ENCODE measurements around the gene NSD1. TPM values are rescaled to one million over a fixed set of nuclear protein-coding genes. Genes with fewer than 3 reads are reported as not detected.
"Not testable (repeated sequence)": the region's sequence is repeated elsewhere in the genome, so short reads cannot be mapped to it uniquely, and the experiment has no call there.

NSD1 gene
- total RNA-seq, 3 donors from 2014 or later = 37.7 to 52.2 (median 38.6) TPM

- intact Hi-C loops (cut with DNase I; ENCODE audit: low total_unique reads) = no loop called here
- TF ChIP-seq POLR2AphosphoS5 (IDR thresholded peaks at IDR 0.05) (no peak), POLR2A (IDR thresholded peaks at IDR 0.05) (no peak), CTCF (IDR thresholded peaks at IDR 0.05) (no peak)
- Histone ChIP-seq H3K27me3 (no peaks in the 10 kb centered on the region), H3K36me3 (no peaks in the 10 kb centered on the region), H3K4me3 (no peak overlapping the region), H3K9me3 (no peaks in the 10 kb centered on the region), H3K27ac (no peak overlapping the region), H3K4me1 (peaks cover 0 to 5% of the 10 kb centered on the region in 2 donors)
- no peak for DNase-seq (ENCODE audit: low spot score in 2 of 2)
Measured at GRCh38 chr5:177142778-177143177, 9.2 kb downstream of the NSD1 start.

DNA sequence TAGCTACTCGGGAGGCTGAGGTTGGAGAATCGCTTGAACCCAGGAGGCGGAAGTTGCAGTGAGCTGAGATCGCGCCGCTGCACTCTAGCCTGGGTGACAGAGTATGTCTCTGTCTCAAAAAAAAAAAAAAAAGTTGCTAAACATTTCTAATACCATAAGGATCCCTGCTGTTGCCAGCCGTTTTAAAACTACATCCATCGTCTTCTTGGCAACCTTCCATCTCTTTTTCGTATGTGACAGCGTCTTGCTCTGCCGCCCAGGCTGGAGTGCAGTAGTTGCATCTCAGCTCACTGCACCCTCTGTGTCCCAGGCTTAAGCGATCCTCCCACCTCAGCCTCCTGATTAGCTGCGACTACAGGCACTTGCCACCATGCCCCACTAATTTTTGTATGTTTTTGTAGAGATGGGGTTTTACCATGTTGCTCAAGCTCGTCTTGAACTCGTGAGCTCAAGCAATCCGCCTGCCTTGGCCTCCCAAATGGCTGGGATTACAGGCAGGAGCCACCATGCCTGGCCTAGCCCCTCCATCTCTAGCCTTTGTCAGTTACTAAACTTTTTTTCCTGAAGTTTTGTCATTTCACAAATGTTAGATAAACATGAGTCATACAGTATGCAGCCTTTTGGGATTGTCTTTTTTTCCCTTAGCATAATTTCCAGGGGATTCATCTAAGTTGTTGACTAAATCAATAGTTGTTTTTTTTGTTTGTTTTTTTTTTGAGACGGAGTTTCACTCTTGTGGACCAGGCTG, 13.5 kb downstream of the NSD1 start:
- Histone ChIP-seq H3K27me3 (no peaks in the 10 kb centered on the region), H3K36me3 (no peaks in the 10 kb centered on the region), H3K27ac (no peak overlapping the region), H3K9me3 (no peaks in the 10 kb centered on the region), H3K4me1 (no peaks in the 10 kb centered on the region), H3K4me3 (no peak overlapping the region)
- no peak for TF ChIP-seq POLR2AphosphoS5 (IDR thresholded peaks at IDR 0.05)
- TF ChIP-seq POLR2A (IDR thresholded peaks at IDR 0.05) = no peak
- TF ChIP-seq CTCF (IDR thresholded peaks at IDR 0.05) = no peak
- no peak for DNase-seq (ENCODE audit: low spot score in 2 of 2)
- intact Hi-C loops (cut with DNase I; ENCODE audit: low total_unique reads) = no loop called here

DNA sequence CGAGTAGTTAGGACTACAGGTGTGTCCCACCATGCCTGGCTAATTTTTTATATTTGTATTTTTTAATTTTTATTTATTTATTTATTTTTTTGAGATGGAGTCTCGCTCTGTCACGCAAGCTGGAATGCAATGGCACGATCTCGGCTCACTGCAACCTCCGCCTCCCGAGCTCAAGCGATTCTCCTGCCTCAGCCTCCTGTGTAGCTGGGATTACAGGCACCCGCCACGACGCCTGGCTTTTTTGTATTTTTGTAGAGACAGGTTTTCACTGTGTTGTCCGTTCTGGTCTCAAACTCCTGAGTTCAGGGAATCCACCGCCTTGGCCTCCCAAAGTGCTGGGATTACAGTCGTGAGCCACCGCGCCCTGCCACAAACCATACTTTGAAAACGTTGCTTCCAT, 16.5 kb downstream of the NSD1 start:
- H3K4me3 ChIP-seq; H3K4me1 ChIP-seq; H3K9me3 ChIP-seq; H3K36me3 ChIP-seq; intact Hi-C loops (cut with DNase I; ENCODE audit: low total_unique reads); H3K27ac ChIP-seq; DNase-seq (ENCODE audit: low spot score in 2 of 2); H3K27me3 ChIP-seq: not testable (repeated sequence)

DNA sequence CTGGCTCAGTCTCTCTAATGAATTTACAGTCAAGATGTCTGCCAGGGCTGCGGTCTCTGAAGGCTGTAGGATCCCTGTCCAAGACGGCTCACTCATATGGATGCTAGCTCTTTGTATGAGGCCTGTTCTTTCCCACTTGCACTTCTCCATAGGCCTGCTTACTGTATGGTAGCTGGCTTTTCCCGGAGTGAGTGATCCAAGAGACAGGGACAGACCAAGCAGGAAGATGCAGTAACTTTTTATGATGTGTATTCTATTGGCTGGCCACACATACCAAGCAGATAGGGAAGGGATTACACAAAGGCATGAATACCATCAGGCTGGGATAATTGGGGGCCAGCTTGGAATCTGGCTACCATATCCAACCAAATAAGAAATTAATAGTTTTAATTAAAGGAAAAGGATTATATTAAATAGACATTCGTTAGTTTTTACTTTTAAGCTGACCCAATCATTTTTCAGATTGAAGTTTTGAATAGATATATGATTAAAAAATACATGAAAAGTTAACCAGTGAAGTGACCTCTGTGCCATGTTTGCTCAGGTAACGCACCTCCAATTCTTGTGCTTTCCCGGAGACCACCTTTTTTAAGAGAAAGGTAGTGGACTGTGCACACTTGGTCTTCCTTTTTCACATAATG, 20.6 kb downstream of the NSD1 start:
- Histone ChIP-seq H3K9me3 (no peaks in the 10 kb centered on the region), H3K36me3 (no peaks in the 10 kb centered on the region), H3K4me1 (no peaks in the 10 kb centered on the region), H3K4me3 (no peak overlapping the region), H3K27me3 (no peaks in the 10 kb centered on the region), H3K27ac (no peak overlapping the region)
- intact Hi-C loops (cut with DNase I; ENCODE audit: low total_unique reads) = no loop called here
- no peak for TF ChIP-seq CTCF (IDR thresholded peaks at IDR 0.05)
- DNase-seq (ENCODE audit: low spot score in 2 of 2) = no peak

DNA sequence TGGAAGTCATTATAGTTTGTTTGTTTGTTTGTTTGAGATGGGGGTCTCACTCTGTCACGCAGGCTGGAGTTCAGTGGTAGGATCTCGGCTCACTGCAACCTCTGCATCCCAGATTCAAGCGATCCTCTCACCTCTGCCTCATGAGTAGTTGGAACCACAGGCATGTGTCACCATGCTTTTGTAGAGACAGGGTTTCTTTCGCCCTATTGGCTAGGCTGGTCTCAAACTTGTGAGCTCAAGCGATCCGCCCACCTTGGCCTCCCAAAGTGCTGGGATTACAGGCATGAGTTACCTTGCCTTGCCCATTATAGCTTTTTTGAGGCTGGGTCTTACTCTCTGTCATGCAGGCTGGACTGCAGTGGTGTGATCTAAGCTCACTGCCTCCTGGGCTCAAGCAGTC, 28.8 kb downstream of the NSD1 start:
- no peaks in the 10 kb centered on the region for H3K36me3 ChIP-seq
- no peaks in the 10 kb centered on the region for H3K27me3 ChIP-seq
- intact Hi-C loops (cut with DNase I; ENCODE audit: low total_unique reads) = no loop called here
- no peak overlapping the region for H3K27ac ChIP-seq
- TF ChIP-seq CTCF (IDR thresholded peaks at IDR 0.05) (no peak), POLR2A (IDR thresholded peaks at IDR 0.05) (no peak), POLR2AphosphoS5 (IDR thresholded peaks at IDR 0.05) (no peak)
- no peak for DNase-seq (ENCODE audit: low spot score in 2 of 2)
- no peaks in the 10 kb centered on the region for H3K9me3 ChIP-seq
- no peaks in the 10 kb centered on the region for H3K4me1 ChIP-seq
- H3K4me3 ChIP-seq = no peak overlapping the region
